Trophoblast cell (in vitro differentiated cells and primary cell): ENCODE data around the gene TUFM.
"Not testable (repeated sequence)": the region's sequence is repeated elsewhere in the genome, so short reads cannot be mapped to it uniquely, and the experiment has no call there.

Experiments used
- DNase-seq, 2 donors: peaks; one replicate each; pipeline ENCODE4 v3.0.0-alpha.2; 2016
- H2AFZ ChIP-seq: 2 replicates; pipeline ENCODE4 v1.6.1; 2013; ENCODE audit warnings: low read length, moderate library complexity, mild to moderate bottlenecking; ENCODE audit not compliant: insufficient read depth, poor library complexity
- H2AK5ac ChIP-seq: 2 replicates; pipeline ENCODE4 v1.6.1; 2013; ENCODE audit warnings: mild to moderate bottlenecking, low read length
- H2BK120ac ChIP-seq: 2 replicates; pipeline ENCODE4 v1.6.1; 2013; ENCODE audit warnings: low read length, mild to moderate bottlenecking, moderate library complexity; ENCODE audit not compliant: insufficient read depth, poor library complexity
- H2BK12ac ChIP-seq: 2 replicates; pipeline ENCODE4 v1.6.1; 2013; ENCODE audit warnings: mild to moderate bottlenecking, low read length, moderate library complexity
- H2BK5ac ChIP-seq: 2 replicates; pipeline ENCODE4 v1.6.1; 2013; ENCODE audit warnings: low read length, low read depth, moderate library complexity, mild to moderate bottlenecking; ENCODE audit not compliant: poor library complexity
- H3K14ac ChIP-seq: 2 replicates; pipeline ENCODE4 v1.6.1; 2013; ENCODE audit warnings: mild to moderate bottlenecking, low read length
- H3K18ac ChIP-seq: 2 replicates; pipeline ENCODE4 v1.6.1; 2013; ENCODE audit warnings: mild to moderate bottlenecking, low read length
- H3K23ac ChIP-seq: 2 replicates; pipeline ENCODE4 v1.6.1; 2013; ENCODE audit warnings: low read length
- H3K27ac ChIP-seq: 2 replicates; pipeline ENCODE4 v1.5.1; 2013; ENCODE audit warnings: low read depth, mild to moderate bottlenecking, inconsistent platforms, low read length, moderate library complexity
- H3K27me3 ChIP-seq: 2 replicates; pipeline ENCODE4 v1.6.1; 2013; ENCODE audit warnings: inconsistent platforms, mild to moderate bottlenecking, low read length, moderate library complexity; ENCODE audit not compliant: insufficient read depth
- H3K36me3 ChIP-seq, 2 experiments: 1 replicate in 1 of 2; 2 replicates in 1 of 2; pipeline ENCODE4 v1.6.1; 2013; ENCODE audit warnings: low read length in 2 of 2, mild to moderate bottlenecking in 2 of 2, moderate library complexity in 1 of 2; ENCODE audit not compliant: insufficient read depth in 2 of 2, control insufficient read depth in 1 of 2
- H3K4ac ChIP-seq: 2 replicates; pipeline ENCODE4 v1.6.1; 2013; ENCODE audit warnings: low read depth, mild to moderate bottlenecking, low read length, moderate library complexity
- H3K4me1 ChIP-seq, 2 experiments: 1 replicate in 1 of 2; 2 replicates in 1 of 2; pipeline ENCODE4 v1.6.1; 2013; ENCODE audit warnings: low read length in 2 of 2, mild to moderate bottlenecking in 2 of 2, moderate library complexity in 1 of 2; ENCODE audit not compliant: insufficient read depth in 2 of 2, control insufficient read depth in 1 of 2
- H3K4me2 ChIP-seq: 2 replicates; pipeline ENCODE4 v1.6.1; 2013; ENCODE audit warnings: inconsistent platforms, mild to moderate bottlenecking, low read length, moderate library complexity
- H3K4me3 ChIP-seq: 2 replicates; pipeline ENCODE4 v1.5.1; 2013; ENCODE audit warnings: mild to moderate bottlenecking, low read depth, low read length, inconsistent platforms
- H3K79me1 ChIP-seq: one replicate; pipeline ENCODE4 v1.6.1; 2013; ENCODE audit warnings: low read length
- H3K79me2 ChIP-seq: 2 replicates; pipeline ENCODE4 v1.6.1; 2013; ENCODE audit warnings: low read length, mild to moderate bottlenecking; ENCODE audit not compliant: control insufficient read depth, insufficient read depth, poor library complexity
- H3K9ac ChIP-seq: 2 replicates; pipeline ENCODE4 v1.6.1; 2013; ENCODE audit warnings: mild to moderate bottlenecking, low read length
- H3K9me3 ChIP-seq: 2 replicates; pipeline ENCODE4 v1.6.1; 2013; ENCODE audit warnings: low read depth, mild to moderate bottlenecking, control low read depth, inconsistent platforms, low read length; ENCODE audit not compliant: insufficient read depth
- H4K12ac ChIP-seq: 2 replicates; pipeline ENCODE4 v1.6.1; 2013; ENCODE audit warnings: low read depth, mild to moderate bottlenecking, low read length, moderate library complexity
- H4K8ac ChIP-seq: 2 replicates; pipeline ENCODE4 v1.6.1; 2013; ENCODE audit warnings: low read depth, mild to moderate bottlenecking, low read length, moderate library complexity
- H4K91ac ChIP-seq: one replicate; pipeline ENCODE4 v1.6.1; 2013; ENCODE audit warnings: low read depth, mild to moderate bottlenecking, low read length, moderate library complexity
- WGBS: extraction: QIAGEN DNeasy Blood & Tissue Kit; methylation state at CpG from one replicate; pipeline ENCODE4 v1.1.7; 2013; ENCODE audit warnings: missing lambda C conversion rate; ENCODE audit not compliant: insufficient read length, insufficient coverage; ENCODE audit errors: extremely low coverage; 5-methylcytosine and 5-hydroxymethylcytosine counted together

The TUFM gene

DNA sequence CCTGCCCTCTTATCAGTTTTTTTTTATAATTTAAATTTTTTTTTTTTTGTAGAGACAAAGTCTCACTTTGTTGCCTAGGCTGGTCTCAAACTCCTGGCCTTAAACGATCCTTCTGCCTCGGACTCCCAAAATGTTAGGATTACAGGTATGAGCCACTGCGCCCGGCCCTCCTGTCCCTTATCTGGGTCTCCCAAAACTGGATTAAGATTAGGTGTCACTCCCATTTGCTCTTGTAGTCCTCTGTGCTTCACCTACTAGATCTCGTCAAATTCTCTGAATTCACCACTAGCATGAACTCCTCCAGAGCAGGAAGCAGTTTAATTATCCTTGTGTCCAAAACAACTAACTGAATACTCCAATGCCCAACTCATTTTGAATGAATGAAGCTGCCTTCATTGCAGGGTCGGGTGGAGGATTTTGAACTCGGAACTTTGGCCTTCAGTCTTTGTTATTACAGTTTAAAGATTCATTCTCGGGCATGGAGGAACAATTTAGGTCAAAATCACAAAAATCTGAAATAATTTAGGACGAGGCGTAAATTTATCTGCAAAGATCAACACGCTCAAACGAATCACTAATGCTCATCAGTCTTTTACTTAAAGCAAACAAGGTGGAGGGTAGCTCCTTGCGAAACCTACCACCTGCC lies 24.2 kb downstream of the TUFM start:
- Histone ChIP-seq H3K23ac (no peak overlapping the region), H3K14ac (peak overlapping the region; percentile 73), H3K4me2 (peak overlapping the region; percentile 81), H2BK5ac (no peak overlapping the region), H3K27ac (peak overlapping the region; percentile 96), H2AFZ (peak overlapping the region; percentile 59), H3K4me3 (peak overlapping the region; percentile 99), H3K4ac (peak overlapping the region; percentile 19), H3K18ac (peak overlapping the region; percentile 56), H4K8ac (peak overlapping the region; percentile 84), H3K36me3 (peaks cover 10 to 20% of the 10 kb centered on the region in 2 experiments), H4K12ac (peak overlapping the region; percentile 75), H3K27me3 (no peaks in the 10 kb centered on the region), H3K4me1 (peaks cover 2 to 4% of the 10 kb centered on the region in 2 experiments), H3K9me3 (no peaks in the 10 kb centered on the region), H3K9ac (peak overlapping the region; percentile 96), H3K79me1 (peaks cover 18% of the 10 kb centered on the region), H2BK120ac (no peak overlapping the region), H4K91ac (peak overlapping the region; percentile 22), H3K79me2 (peaks cover 17% of the 10 kb centered on the region), H2BK12ac (no peak overlapping the region), H2AK5ac (no peak overlapping the region)
- WGBS: no CpG with 5 or more reads among the region's 13 CpGs
- peak in 1 of 2 donors; percentile 5 for DNase-seq

DNA sequence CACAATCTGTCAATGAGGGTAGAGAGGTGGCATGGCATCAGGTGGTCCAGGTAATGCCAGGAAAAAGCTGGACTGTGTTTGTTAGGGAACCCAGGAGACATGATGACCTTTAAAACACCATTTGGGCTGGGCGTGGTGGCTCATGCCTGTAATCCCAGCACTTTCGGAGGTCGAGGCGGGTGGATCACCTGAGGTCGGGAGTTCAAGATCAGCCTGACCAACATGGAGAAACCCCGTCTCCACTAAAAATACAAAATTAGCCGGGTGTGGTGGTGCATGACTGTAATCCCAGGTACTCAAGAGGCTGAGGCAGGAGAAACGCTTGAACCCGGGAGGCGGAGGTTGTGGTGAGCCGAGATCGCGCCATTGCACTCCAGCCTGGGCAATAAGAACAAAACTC lies 25.6 kb downstream of the TUFM start:
- WGBS: no CpG with 5 or more reads among the region's 13 CpGs
- H3K27ac ChIP-seq, H2BK12ac ChIP-seq, H4K12ac ChIP-seq, H3K4me3 ChIP-seq, H2BK120ac ChIP-seq, H3K23ac ChIP-seq, H2AK5ac ChIP-seq, H3K9ac ChIP-seq, H3K36me3 ChIP-seq, H3K9me3 ChIP-seq, H2BK5ac ChIP-seq, H3K27me3 ChIP-seq, DNase-seq, H3K4me1 ChIP-seq, H3K14ac ChIP-seq, H3K4ac ChIP-seq, H3K4me2 ChIP-seq, H2AFZ ChIP-seq, H3K18ac ChIP-seq, H4K8ac ChIP-seq: not testable (repeated sequence)
- H3K79me2 ChIP-seq: peaks cover 15% of the 10 kb centered on the region
- peak overlapping the region; percentile 7 for H4K91ac ChIP-seq
- H3K79me1 ChIP-seq: peaks cover 18% of the 10 kb centered on the region

DNA sequence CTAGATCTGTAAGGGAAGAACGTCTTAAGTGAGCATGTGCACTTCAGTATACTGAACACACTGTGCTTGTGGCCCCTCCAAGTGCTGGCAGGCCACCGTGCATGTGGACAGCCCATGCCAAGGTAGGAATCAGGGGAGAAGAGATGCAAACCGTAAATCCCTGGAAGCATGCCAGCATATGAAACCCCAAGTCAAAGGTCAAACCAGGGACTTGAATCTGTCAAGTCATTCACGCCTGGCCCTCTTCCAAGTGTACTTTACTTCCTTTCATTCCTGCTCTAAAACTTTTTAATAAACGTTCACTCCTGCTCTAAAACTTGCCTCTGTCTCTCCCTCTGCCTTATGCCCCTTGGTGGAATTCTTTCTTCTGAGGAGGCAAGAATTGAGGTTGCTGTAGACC lies 26.1 kb downstream of the TUFM start:
- no CpG with 5 or more reads among the region's 5 CpGs for WGBS

DNA sequence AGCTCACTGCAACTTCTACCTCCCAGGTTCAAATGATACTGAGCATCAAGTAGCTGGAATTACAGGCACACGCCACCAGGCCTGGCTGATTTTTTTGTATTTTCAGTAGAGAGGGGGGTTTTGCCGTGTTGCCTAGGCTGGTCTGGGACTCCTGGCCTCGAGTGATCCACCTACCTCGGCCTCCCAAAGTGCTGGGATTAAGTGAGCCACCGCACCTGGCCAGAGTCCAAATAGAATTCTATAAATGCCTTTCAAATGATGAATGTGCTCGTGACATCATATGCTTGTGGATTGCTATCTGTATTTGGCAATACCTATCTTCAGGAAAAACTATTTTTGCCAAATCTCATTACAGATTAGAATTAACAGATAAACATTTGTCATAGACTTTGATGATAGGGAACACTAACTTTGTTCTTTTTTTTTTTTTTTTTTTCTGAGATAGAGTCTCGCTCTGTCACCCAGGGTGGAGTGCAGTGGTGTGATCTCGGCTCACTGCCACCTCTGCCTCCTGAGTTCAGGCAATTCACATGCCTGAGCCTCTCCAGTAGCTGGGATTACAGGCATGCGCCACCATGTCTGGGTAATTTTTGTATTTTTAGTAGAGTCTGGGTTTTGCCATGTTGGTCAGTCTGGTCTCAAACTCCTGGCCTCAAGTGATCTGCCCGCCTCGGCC lies 38.6 kb downstream of the TUFM start:
- not testable (repeated sequence) for H3K18ac ChIP-seq, H3K79me2 ChIP-seq, DNase-seq, H4K91ac ChIP-seq, H2AK5ac ChIP-seq, H3K4ac ChIP-seq, H3K27me3 ChIP-seq, H2BK5ac ChIP-seq, H3K4me2 ChIP-seq, H3K27ac ChIP-seq, H3K79me1 ChIP-seq, H3K4me3 ChIP-seq, H3K4me1 ChIP-seq, H3K9me3 ChIP-seq, H2BK120ac ChIP-seq, H2AFZ ChIP-seq, H3K23ac ChIP-seq, H4K8ac ChIP-seq, H3K14ac ChIP-seq, H2BK12ac ChIP-seq, H3K9ac ChIP-seq, H4K12ac ChIP-seq, H3K36me3 ChIP-seq
- WGBS: no CpG with 5 or more reads among the region's 11 CpGs

More for the DNA sequence above, 26.1 kb downstream of the TUFM start:
- no peak overlapping the region for H3K4me2 ChIP-seq
- H3K79me1 ChIP-seq: peaks cover 18% of the 10 kb centered on the region
- peaks cover 0 to 3% of the 10 kb centered on the region in 2 experiments for H3K36me3 ChIP-seq
- H3K4me3 ChIP-seq: no peak overlapping the region
- H3K4ac ChIP-seq: no peak overlapping the region
- H3K79me2 ChIP-seq: peaks cover 15% of the 10 kb centered on the region
- no peak overlapping the region for H2BK5ac ChIP-seq
- no peak overlapping the region for H2BK12ac ChIP-seq
- DNase-seq: no peak
- no peak overlapping the region for H4K12ac ChIP-seq
- no peaks in the 10 kb centered on the region for H3K27me3 ChIP-seq
- no peak overlapping the region for H3K9ac ChIP-seq
- no peak overlapping the region for H2AFZ ChIP-seq
- no peak overlapping the region for H3K14ac ChIP-seq
- H2AK5ac ChIP-seq: no peak overlapping the region
- no peaks in the 10 kb centered on the region for H3K9me3 ChIP-seq
- no peak overlapping the region for H2BK120ac ChIP-seq
- no peak overlapping the region for H4K91ac ChIP-seq
- no peak overlapping the region for H3K27ac ChIP-seq
- no peak overlapping the region for H3K18ac ChIP-seq
- H4K8ac ChIP-seq: no peak overlapping the region
- H3K4me1 ChIP-seq: peaks cover 2% of the 10 kb centered on the region in 2 experiments
- H3K23ac ChIP-seq: no peak overlapping the region
